Omental fat pad (tissue), 4 donors: ENCODE results near the gene CIRBP. TPM values are rescaled to one million over a fixed set of nuclear protein-coding genes. Genes with fewer than 3 reads are reported as not detected.
A peak's percentile ranks its signal among the peaks of the same experiment; 100 is the strongest.

Experiments
- ATAC-seq: fragments of 150-250 bp; one replicate; pipeline ENCODE4 v1.9.1; 2016; ENCODE audit warnings: mild to moderate bottlenecking, moderate library complexity; ENCODE audit not compliant: low FRiP score
- DNase-seq: peaks from one replicate; pipeline ENCODE4 v3.0.0-alpha.2; 2019; ENCODE audit warnings: low spot score
- total RNA-seq, 4 donors: library from RNA; depleted of rRNA; stranded (reverse); fragments of >200 nt; gene quantifications; one replicate each; pipeline ENCODE4 v1.1.0, GENCODE V29; 2016
- TF ChIP-seq, protein P1 (sequence below), 3 donors: fragments of 450-650 bp; IDR thresholded peaks; one replicate each; pipeline ENCODE4 v1.5.1; 2016 to 2017; ENCODE audit warnings: antibody characterized with exemption in 3 of 3, mild to moderate bottlenecking in 3 of 3, moderate library complexity in 2 of 3

CIRBP gene
- total RNA-seq, 4 donors from 2014 or later, result 292 to 484 (median 372) TPM

DNA sequence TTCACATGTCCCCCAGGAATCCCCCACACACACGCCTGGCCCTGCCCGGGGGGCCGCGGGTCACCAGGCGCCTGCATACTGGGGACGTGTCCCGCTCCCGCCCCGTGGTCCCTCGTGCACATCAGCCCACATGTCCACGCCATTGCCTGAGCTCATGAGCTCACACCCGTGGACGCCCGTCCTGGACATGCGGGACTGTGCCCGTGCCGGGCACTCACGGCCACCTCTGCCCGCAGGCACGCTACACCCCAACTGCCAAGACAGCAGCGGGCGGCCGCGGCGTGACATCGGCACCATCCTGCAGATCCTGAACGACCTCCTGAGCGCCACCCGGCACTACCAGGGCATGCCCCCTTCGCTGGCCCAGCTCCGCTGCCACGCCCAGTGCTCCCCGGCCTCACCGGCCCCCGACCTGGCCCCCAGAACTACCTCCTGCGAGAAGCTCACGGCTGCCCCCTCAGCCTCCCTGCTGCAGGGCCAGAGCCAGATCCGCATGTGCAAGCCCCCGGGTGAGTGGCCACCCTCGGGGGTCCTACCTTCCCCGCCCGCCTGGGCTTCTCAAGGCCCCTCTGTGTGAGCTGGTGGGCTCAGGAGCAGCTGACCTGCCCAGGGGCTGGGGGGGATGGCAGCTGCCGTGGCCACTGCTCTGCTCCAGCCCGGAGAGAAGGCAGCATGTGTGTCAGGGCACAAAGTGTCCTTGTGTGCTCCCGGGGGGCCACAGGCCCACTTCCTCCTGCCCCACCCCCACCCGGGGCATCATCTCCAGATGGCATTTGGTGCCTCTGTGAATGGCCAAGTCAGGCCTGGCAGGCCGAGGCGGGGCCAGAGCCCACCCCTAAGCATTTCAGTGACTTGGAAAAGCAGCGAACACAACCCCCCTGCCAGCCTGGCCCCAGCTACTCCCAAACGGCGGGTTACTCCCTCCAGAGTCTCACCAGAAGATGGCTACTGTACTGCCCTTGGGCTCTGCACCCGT lies 13.7 kb upstream of the CIRBP start:
- TF ChIP-seq, protein P1, sequence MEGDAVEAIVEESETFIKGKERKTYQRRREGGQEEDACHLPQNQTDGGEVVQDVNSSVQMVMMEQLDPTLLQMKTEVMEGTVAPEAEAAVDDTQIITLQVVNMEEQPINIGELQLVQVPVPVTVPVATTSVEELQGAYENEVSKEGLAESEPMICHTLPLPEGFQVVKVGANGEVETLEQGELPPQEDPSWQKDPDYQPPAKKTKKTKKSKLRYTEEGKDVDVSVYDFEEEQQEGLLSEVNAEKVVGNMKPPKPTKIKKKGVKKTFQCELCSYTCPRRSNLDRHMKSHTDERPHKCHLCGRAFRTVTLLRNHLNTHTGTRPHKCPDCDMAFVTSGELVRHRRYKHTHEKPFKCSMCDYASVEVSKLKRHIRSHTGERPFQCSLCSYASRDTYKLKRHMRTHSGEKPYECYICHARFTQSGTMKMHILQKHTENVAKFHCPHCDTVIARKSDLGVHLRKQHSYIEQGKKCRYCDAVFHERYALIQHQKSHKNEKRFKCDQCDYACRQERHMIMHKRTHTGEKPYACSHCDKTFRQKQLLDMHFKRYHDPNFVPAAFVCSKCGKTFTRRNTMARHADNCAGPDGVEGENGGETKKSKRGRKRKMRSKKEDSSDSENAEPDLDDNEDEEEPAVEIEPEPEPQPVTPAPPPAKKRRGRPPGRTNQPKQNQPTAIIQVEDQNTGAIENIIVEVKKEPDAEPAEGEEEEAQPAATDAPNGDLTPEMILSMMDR (IDR thresholded peaks at IDR 0.05), result no peak
- no peak for DNase-seq
- no peak for ATAC-seq

DNA sequence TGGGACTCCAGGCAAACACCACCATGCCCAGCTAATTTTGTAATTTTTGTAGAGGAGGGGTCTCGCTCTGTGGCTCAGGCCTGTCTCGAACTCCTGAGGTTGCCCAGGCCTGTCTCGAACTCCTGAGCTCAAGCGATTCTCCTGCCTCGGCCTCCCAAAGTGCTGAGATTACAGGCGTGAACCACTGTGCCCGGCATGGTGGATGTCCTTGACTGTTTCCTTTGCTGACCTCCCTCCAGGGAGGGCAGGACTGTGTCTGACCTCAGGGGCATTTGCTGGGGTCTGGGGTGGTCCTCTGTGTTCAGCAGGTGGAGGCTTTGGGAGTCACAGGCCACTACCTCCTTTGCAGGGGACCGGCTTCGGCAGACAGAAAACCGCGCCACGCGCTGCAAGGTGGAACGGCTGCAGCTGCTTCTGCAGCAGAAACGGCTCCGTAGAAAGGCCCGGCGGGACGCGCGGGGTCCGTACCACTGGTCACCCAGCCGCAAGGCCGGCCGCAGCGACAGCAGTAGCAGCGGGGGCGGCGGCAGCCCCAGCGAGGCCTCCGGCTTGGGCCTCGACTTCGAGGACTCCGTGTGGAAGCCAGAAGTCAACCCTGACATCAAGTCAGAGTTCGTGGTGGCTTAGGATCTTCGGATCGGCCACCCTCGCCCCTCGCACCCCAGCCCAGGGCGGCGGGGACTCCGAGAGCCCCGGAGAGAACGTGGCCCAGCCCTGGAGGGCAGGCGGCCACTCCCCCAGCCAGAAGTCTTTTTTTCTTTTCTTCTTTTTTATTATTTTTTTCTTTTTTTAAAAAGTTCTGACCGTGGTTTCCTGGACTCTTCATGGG lies 12.3 kb upstream of the CIRBP start:
- no peak for ATAC-seq
- DNase-seq, result no peak
- TF ChIP-seq, protein P1 (IDR thresholded peaks at IDR 0.05), result no peak

DNA sequence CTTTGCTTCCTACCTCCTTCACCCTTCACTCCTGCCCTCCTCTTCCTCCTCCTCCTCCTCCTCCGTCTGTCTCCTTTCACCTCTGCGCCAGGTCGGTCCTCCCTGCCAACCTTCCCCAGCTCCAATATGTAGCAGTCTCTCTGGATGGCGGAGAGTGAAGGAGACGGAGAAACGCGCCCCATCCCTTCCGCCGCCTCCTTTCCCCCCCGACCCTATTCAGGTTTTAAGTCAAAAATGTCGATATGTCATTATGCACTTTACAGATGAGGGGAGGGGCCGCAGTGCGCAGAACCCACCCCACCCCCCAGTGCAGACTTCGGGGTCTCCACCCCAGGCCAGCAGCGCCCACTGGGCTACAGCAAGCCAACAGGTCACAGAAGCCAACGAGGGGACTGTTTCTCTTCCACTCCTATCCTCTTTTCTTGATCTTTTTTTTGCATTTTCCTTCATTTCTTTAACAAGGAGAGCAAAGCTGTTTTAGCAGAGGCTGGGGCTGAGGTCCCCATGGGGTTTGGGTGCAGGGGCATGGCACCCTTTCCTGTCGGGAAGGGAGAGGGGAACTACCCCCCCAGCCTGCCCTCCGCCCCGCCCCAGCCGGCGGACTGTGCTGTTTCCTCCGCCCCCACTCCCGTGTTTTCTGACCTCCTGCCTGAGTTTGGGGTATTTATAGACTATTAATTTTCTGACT lies 11.5 kb upstream of the CIRBP start:
- TF ChIP-seq, protein P1 (IDR thresholded peaks at IDR 0.05), result no peak
- no peak for DNase-seq
- no peak for ATAC-seq

DNA sequence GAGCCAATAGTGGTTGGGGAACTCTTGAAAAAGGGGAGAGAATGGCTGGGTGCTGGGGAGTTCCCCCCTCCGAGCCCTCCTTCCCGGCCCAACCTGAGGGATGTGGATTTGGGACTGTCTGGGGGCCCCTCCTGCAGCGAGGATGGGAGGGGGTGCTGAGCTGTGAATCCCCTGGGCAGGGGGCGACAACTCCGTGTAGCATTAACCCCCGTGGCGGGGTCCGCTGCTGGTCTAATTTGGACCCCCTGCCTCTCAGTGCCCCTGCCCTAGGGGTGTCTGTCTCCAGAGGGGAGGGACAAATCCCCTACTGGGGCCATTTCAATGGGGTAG lies 11.0 kb upstream of the CIRBP start:
- TF ChIP-seq, protein P1 (IDR thresholded peaks at IDR 0.05), result no peak
- ATAC-seq (no peak), DNase-seq (no peak)

DNA sequence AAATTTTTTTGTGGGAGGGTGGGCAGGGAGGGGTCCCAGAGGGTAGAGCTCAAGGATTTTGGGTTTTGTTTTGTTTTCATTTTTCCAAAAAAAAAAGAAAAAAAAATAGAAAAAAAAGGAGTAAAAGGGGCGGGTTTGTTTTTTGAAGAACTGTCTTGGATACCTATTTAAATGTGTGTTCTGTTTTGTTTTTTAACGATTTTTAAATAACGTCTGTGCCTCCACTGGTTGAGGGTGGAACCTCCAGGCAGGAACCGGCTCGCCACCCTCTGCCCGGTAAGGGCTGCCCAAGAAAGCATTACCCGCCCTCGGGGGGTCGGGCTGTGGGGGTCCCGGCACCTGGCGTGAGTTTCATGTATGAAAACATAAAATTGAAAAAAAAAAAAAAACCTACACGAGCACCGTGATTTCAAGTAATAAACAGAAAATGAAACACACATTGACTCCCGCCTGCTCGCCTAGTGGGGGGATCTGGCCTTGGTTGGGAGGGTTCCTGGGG lies 10.4 kb upstream of the CIRBP start:
- DNase-seq (no peak), ATAC-seq (no peak)
- TF ChIP-seq, protein P1 (IDR thresholded peaks at IDR 0.05), result no peak

DNA sequence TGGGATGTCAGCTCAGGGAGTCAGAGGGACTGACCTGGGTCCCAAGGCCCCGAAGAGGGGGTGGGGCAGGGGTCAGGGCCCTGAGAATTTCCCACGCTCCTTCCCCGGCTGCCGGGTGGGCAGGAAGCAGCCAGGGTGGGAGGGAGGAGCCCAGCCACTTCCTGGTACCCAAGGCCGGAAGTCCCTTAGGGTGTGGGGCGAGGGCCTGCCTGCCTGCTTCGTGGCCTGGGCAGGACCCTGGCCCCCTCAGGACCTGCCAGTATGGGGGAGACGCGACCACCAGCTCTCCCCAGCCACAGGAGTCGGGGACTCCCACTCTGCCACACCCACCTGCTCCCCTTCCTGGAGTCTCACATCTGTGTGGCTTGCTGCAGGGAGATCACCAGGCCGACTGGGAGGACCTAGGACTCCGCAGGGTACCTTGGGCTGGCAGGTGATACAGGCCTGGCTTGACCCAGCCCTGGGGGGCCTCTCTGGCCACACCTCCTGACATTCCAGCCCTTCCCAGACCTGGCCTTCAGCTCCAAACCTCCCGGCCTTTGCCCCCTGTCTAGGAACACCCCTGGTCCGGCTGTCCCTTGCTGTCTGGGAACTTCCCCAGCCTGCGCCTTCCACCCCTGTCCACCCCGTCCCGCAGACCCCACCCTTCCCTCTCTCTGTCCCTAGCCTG lies 9.8 kb upstream of the CIRBP start:
- TF ChIP-seq, protein P1 (IDR thresholded peaks at IDR 0.05), result no peak
- DNase-seq, result no peak
- peak; percentile 2 for ATAC-seq
